ENCODE measurements around the gene CDH3. TPM values are rescaled to one million over a fixed set of nuclear protein-coding genes. Genes with fewer than 3 reads are reported as not detected.
A peak's percentile ranks its signal among the peaks of the same experiment; 100 is the strongest.

The CDH3 gene
- total and polyA plus RNA-seq, 2 experiments from 2014 or later: 62.4 to 77.6 TPM

GRCh38 chr16:68643847-68644246, 1.3 kb upstream of the CDH3 start:
- 30% methylated on average over 10 of the region's 10 CpGs for WGBS (ENCODE audit: low lambda C conversion rate, missing lambda C conversion rate)
- Histone ChIP-seq H3K4me2 (peak overlapping the region; percentile 85), H3K79me2 (peaks cover 24% of the 10 kb centered on the region), H3K4me1 (ENCODE audit: insufficient read depth) (peaks cover 45% of the 10 kb centered on the region), H3K27ac (peak overlapping the region; percentile 91), H3K27me3 (peaks cover 13% of the 10 kb centered on the region), H2AFZ (no peak overlapping the region), H4K20me1 (ENCODE audit: insufficient read depth, poor library complexity, severe bottlenecking) (no peaks in the 10 kb centered on the region), H3K36me3 (replicated peaks; ENCODE audit: insufficient read depth, low read depth) (no peaks in the 10 kb centered on the region), H3K9me3 (ENCODE audit: low read depth) (no peaks in the 10 kb centered on the region), H3K9me2 (replicated peaks; ENCODE audit: insufficient read depth) (no peaks in the 10 kb centered on the region), H3K4me3 (no peak overlapping the region)
- peak; percentile 57 for DNase-seq (ENCODE audit: low spot score)
- TF ChIP-seq, protein P1, sequence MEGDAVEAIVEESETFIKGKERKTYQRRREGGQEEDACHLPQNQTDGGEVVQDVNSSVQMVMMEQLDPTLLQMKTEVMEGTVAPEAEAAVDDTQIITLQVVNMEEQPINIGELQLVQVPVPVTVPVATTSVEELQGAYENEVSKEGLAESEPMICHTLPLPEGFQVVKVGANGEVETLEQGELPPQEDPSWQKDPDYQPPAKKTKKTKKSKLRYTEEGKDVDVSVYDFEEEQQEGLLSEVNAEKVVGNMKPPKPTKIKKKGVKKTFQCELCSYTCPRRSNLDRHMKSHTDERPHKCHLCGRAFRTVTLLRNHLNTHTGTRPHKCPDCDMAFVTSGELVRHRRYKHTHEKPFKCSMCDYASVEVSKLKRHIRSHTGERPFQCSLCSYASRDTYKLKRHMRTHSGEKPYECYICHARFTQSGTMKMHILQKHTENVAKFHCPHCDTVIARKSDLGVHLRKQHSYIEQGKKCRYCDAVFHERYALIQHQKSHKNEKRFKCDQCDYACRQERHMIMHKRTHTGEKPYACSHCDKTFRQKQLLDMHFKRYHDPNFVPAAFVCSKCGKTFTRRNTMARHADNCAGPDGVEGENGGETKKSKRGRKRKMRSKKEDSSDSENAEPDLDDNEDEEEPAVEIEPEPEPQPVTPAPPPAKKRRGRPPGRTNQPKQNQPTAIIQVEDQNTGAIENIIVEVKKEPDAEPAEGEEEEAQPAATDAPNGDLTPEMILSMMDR (IDR thresholded peaks at IDR 0.05; ENCODE audit: poor library complexity): no peak
- TF ChIP-seq EZH2 (IDR thresholded peaks at IDR 0.05; ENCODE audit: borderline replicate concordance): no peak
- TF ChIP-seq EZH2phosphoT487 (IDR thresholded peaks at IDR 0.05; ENCODE audit: low read depth, severe bottlenecking, unreplicated experiment): no peak

- 9% methylated on average over 16 of the region's 17 CpGs for WGBS (ENCODE audit: low lambda C conversion rate, missing lambda C conversion rate)
- peak; percentile 57 for DNase-seq (ENCODE audit: low spot score)
- Histone ChIP-seq H3K79me2 (peaks cover 29% of the 10 kb centered on the region), H3K4me3 (peak overlapping the region; percentile 77), H3K36me3 (replicated peaks; ENCODE audit: insufficient read depth, low read depth) (no peaks in the 10 kb centered on the region), H3K9me2 (replicated peaks; ENCODE audit: insufficient read depth) (no peaks in the 10 kb centered on the region), H3K4me1 (ENCODE audit: insufficient read depth) (peaks cover 45% of the 10 kb centered on the region), H3K9me3 (ENCODE audit: low read depth) (no peaks in the 10 kb centered on the region), H3K4me2 (peak overlapping the region; percentile 85), H4K20me1 (ENCODE audit: insufficient read depth, poor library complexity, severe bottlenecking) (no peaks in the 10 kb centered on the region), H2AFZ (peak overlapping the region; percentile 82), H3K27ac (peak overlapping the region; percentile 91), H3K27me3 (peaks cover 13% of the 10 kb centered on the region)
- TF ChIP-seq, protein P1 (IDR thresholded peaks at IDR 0.05; ENCODE audit: poor library complexity): no peak
- no peak for TF ChIP-seq EZH2phosphoT487 (IDR thresholded peaks at IDR 0.05; ENCODE audit: low read depth, severe bottlenecking, unreplicated experiment)
- TF ChIP-seq EZH2 (IDR thresholded peaks at IDR 0.05; ENCODE audit: borderline replicate concordance): no peak
These were observed 814 bp upstream of the CDH3 start for GRCh38 chr16:68644296-68644695.

DNA sequence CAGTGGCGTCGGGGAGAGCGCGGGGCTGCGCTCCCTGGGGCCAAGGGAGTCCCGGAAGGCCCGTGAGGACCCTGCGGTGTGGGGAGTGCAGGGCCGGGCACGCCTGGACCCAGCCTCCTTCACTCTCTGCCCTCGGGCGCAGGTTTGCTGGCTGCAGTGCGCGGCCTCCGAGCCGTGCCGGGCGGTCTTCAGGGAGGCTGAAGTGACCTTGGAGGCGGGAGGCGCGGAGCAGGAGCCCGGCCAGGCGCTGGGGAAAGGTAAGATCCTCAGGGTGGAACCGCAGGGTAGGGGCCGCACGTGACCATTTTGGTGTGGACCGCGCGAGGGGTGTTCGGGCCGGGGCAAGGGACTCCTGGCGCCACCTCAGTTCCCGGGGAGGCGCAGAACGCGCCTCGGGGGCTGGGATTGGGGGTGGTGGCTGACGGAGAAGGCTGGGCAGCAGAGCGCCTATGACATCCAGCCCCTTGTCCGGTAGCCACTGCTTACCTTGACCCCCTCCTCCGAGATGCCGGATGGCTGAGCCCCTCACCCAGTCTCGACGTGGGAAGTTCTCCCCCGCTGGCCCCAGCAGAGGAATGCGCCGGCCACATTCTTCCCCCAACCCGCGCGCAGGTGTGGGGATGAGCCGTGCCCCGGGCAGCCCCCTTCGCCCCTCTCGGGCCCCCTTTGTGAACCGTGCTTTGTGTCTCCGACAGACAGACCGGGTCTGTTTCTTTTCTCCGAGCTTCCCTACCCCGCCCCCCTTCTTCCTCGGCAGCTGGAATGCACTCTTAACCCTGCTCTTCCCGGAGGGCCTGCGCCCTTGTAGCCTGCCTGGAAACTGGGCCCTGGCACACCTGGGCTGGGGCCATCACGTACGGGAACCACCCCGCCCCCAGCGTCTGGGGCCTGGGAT, 631 bp downstream of the CDH3 start:
- peak; percentile 70 for DNase-seq (ENCODE audit: low spot score)
- H3K4me2 ChIP-seq: peak overlapping the region; percentile 85
- no peaks in the 10 kb centered on the region for H4K20me1 ChIP-seq (ENCODE audit: insufficient read depth, poor library complexity, severe bottlenecking)
- peak overlapping the region; percentile 82 for H2AFZ ChIP-seq
- TF ChIP-seq EZH2phosphoT487 (IDR thresholded peaks at IDR 0.05; ENCODE audit: low read depth, severe bottlenecking, unreplicated experiment) (no peak), EZH2 (IDR thresholded peaks at IDR 0.05; ENCODE audit: borderline replicate concordance) (no peak)
- TF ChIP-seq, protein P1 (IDR thresholded peaks at IDR 0.05; ENCODE audit: poor library complexity): no peak
- H3K9me2 ChIP-seq (replicated peaks; ENCODE audit: insufficient read depth): no peaks in the 10 kb centered on the region
- peaks cover 44% of the 10 kb centered on the region for H3K4me1 ChIP-seq (ENCODE audit: insufficient read depth)
- H3K27me3 ChIP-seq: peaks cover 13% of the 10 kb centered on the region
- H3K4me3 ChIP-seq: peak overlapping the region; percentile 77
- peaks cover 36% of the 10 kb centered on the region for H3K79me2 ChIP-seq
- WGBS (ENCODE audit: low lambda C conversion rate, missing lambda C conversion rate): 3% methylated on average over 32 of the region's 66 CpGs
- H3K27ac ChIP-seq: peak overlapping the region; percentile 91
- H3K36me3 ChIP-seq (replicated peaks; ENCODE audit: insufficient read depth, low read depth): no peaks in the 10 kb centered on the region
- H3K9me3 ChIP-seq (ENCODE audit: low read depth): no peaks in the 10 kb centered on the region

Data from hepatocyte (in vitro differentiated cells).